ENCODE measurements around the gene CCDC126. TPM values are rescaled to one million over a fixed set of nuclear protein-coding genes. Genes with fewer than 3 reads are reported as not detected.
A peak's percentile ranks its signal among the peaks of the same experiment; 100 is the strongest.
"Not testable (repeated sequence)": the region's sequence is repeated elsewhere in the genome, so short reads cannot be mapped to it uniquely, and the experiment has no call there.

The CCDC126 gene
- total RNA-seq, 1 donor from 2014 or later = 28.2 TPM

DNA sequence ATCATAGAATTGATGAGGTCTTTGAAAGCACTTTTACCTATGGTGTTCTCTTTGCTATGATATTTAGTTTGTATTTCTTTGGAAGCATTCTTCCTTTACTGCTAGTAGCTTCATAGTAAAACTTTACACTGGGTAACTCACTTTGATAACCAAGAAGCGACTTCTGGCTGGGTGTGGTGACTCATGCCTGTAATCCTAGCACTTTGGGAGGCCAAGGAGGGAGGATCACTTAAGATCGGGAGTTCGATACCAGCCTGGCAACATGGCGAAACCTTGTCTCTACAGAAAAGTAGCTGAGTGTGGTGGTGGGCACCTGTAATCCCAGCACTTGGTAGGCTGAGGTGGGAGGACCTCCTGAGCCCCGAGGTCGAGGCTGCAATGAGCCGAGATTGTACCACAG is 36.2 kb downstream of the CCDC126 start:
- no peak for DNase-seq

DNA sequence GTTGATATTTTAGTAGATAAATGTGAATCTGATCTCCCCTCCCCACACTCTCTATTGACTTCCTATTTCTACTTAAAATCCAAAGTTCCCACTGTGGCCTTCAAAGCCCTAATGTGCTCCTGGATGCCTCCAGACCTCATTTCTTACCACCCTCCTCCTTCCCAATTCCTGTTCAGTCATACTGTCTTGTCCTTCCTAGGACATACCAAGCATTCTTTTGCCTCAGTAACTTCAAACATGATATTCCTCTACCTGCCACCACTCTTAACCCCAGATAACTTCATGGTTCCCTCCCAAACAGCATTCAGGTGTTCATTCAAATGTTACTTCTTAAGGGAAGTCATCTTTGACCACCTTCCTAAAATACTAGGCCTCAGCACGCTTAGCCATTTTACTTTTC is 48.6 kb downstream of the CCDC126 start:
- DNase-seq = no peak

DNA sequence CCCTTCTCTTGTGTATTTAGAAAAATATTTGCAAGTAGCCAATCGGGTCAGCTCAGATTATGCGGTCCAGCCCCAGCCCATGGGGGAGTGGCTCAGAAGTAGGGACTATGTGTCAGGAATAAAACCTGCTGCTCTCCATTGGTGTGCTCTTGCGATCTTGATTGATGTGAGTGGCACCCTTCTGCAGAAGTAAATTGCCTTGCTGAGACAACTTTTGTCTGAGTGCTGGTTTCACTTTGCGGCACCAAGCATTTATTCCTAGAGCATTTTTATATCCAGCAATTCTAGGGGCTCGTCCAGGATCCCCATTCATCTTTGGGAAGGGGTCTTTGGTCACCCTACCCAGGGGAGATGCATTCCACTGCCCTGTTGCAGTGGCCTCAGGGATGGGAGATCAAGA is 56.8 kb downstream of the CCDC126 start:
- no peak for DNase-seq

DNA sequence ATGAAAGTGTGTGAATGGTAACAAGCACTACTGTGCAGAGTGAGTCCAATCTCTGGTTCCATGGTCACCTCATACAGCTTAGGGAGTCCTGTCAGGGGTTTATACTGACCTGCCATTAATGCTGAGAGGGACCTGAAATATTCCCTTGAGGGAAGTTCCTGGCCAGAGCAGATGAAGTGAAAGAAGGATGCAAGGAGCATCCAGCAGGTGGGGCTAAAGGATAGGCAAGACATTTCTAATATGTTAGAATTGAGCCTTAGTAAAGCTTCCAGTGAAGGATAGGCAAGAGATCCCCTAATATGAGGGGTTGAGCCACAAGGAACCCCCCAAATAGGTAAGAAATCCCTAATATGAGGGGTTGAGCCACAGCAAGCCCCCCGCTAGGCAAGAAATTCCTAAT is 57.3 kb downstream of the CCDC126 start:
- DNase-seq = peak; percentile 51

DNA sequence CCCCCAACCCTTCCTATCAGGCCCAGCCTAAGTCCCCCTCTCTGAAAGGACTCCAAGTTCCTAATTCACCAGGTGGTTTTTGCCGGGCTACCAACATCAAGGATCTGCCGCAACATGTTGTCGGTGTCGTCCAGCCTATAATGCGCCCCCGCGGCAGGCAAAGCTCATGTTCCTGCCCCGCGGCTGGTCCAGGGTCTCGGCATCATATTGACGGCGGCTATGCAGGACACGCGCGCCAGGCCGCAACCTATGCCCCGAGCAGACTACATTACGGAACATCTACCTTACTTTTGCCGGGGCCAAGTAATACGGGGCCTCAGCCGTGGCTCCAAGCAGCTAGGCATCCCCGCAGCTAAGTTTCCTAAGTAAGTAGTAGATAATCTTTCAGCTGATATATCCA is 58.3 kb downstream of the CCDC126 start:
- DNase-seq = no peak

DNA sequence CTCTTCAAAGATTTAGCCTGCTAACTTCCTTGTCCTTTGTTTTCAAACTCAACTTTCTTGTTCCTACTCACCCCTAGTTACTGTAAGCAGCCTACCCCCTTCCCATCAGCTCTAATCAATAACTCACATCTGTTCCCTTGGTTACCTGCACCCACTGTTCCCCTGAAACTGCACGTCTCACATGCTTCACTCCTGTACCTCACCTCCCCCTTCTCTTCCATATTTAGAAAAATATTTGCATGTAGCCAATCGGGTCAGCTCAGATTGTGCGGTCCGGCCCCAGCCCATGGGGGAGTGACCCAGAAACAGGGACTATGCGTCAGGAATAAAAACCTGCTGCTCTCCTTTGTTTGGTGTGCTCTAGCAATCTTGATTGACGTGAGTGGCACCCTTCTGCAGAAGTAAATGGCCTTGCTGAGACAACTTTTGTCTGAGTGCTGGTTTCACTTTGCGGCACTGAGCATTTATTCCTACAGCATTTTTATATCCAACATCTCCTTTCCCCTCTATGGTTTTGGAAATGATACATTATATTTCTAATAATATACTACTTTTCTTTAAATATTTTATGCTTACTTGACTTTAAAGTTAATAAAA is 61.7 kb downstream of the CCDC126 start:
- DNase-seq = no peak

DNA sequence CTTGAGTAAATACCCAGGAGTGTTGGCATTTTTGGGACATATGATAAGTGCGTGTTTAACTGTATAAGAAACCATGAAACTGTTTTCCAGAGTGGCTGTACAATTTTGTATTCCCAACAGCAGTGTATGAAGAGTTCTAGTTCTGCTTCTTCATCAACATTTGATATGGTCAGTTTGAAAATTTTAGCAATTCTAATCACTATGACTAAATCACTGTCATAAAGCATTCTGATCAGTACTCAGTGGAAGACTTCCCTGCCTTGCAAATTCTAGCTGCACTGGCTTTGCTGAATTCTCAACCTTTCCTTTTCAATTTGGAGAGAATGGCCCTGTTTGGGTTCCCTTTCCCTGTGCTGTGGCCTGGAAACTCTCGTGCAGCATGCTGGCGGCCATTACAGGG is 64.2 kb downstream of the CCDC126 start:
- no peak for DNase-seq

DNA sequence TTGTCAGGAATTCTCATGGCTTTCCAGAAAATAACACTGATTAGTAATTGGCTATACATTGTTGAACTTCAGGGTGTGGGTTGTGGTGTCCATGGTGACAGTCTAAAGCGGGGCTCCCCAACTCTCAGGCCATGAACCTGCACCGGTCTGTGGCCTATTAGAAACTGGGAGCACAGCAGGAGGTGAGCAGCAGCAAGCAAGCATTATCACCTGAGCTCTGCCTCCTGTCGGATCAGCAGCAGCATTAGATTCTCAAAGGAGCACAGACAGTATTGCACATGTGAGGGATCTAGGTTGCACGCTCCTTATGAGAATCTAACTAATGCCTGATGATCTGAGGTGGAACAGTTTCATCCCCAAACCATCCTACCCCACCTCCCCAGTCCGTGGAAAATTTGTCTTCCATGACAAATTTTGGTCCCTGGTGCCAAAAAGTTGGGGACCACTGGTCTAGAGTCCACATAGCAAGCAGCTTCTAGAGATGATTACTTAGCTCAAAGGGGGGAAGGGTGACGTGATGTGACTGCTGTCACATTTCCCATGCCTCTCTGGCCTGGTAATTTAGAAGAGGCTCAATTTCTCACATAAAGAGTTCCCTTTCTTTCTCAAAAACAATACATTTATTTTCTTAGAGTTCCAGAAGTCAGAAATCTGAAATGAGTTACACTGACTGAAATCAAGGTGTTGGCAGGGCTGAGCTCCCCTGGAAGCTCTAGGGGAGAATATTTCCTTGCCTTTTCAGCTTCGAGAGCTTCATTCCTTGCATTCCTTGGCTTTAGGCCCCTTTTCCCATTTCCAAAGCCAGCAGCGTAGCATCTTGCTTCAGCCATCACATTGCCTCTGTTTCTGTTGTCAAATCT is 65.2 kb downstream of the CCDC126 start:
- no peak for DNase-seq

DNA sequence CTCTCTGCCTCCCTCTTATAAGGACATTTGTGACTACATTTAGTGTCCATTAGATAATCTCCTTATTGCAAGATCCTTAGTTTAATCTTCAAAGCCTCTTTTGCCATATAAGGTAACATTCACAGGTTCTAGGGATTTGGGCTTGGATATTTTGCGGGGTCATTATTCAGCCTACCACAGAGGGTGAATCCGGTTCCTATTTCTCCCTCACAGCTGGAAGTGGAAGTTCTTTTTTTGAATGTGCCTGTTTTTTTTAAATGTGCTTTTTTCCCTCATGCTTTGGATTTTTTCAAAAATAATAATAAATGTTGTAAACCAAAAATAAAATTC is 65.8 kb downstream of the CCDC126 start:
- no peak for DNase-seq

DNA sequence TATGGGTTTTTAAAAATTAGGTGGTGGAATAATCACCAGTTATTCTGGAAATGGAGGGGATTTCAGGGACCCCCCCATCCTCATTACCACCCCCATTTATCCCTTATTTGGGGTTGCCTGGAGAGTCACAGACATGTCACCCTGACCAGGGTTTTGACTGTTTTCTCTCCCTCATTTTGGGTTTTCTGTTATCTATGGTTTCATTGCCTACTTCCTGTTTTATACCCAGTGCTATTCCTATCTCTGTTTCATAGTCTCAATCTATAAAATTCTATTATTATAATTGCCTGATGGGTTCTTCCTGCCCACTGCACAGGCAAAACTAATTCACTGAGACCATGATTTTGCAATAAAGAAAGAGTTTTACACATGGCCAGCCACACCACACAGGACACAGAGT is 66.9 kb downstream of the CCDC126 start:
- DNase-seq = no peak

DNA sequence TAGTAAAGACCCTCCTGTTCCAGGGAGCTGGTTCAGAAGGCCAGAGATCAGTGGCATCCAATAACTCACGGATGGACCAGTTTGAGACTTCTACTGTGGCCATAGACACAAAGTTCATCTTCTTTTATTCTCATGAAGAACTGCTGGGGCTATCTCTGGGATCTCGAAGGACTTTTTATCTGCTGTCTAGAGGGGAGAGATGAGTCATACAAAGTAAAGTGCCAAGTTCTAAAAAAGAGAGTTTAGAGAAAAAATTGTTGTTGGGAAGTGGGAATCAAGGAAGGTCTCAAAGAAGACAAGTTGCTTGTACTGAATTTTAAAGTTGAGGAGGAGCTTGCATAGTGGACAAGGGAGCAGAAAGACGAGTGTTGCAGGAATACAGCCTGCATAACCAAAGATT is 74.9 kb downstream of the CCDC126 start:
- DNase-seq = no peak

DNA sequence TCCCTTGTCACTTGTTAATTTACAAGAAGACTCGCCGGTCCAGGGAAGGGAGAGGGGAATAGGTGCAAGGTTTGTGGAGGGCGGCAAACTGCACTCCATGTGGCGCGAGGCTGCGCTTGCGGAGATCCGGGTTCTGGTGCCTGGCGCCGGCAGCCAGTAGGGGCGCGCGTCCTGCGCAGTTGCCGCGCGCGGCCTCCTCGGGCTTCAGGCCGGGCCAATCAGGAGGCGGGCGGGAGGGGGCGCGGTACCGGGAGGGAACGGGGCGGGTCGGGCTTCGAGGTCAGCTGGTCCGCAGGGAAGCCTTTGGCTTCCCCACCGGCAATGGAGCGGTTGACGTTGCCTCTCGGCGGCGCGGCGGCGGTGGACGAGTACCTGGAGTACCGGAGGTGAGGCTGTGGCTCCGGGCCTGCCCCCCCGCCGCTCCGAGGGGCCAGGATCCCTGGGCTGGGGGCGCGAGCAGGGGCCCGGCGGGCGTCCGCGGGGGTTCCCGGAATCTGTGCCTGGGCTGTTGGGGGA is 82.8 kb downstream of the CCDC126 start, which contains the start of gene FAM221A:
FAM221A (plus strand) TSS at position 302 of the 516 bp plus-strand sequence; CDS start at position 322, 20 bp downstream.
- peak; percentile 92 for DNase-seq

DNA sequence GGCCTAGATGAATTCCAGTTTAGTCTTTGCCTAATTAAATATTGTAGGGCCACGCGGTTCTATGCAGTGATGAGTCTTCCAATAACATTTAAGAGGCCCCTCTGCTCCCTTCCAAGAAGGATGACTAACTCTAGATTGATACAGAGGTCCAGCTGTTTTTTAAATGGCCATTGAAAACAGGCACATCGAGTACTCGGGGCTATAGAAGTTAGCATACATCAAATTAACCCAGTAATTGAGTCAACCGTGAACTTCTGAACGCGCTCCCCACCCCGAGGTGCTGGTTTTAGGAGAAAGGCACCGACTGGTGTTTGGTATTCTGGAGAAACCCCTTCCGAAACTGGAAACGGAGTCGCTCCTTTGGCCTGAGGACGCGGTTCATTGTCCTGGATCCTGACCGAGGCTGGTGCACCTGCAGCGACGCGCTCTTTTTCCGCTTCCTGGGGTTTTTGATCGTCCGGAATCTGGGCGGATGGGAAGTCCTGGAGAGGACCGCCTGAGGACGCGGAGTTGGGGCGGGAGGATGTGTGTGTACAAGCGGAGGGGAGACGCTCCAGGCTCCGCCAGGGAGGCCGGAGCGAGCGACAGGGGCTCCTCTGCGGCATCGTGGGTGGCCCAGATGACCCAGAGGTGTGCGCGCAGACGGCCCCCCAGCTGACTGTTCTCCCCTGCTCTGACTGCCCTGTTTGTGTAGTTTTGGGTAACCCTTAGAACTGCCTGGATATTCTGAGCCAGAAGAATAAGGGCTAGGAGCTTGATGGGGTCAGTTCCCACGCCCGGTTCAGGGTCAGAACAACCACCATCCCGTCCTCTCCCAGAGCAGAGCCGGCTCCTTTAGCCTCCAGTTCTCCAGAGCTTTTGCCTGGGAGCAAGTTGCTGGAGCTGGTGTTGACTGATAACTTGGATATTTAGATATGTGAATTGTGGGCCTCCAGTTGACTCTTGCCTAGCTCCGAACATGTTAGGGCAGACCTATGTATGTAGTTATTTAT is 83.5 kb downstream of the CCDC126 start:
- DNase-seq = peak; percentile 84

DNA sequence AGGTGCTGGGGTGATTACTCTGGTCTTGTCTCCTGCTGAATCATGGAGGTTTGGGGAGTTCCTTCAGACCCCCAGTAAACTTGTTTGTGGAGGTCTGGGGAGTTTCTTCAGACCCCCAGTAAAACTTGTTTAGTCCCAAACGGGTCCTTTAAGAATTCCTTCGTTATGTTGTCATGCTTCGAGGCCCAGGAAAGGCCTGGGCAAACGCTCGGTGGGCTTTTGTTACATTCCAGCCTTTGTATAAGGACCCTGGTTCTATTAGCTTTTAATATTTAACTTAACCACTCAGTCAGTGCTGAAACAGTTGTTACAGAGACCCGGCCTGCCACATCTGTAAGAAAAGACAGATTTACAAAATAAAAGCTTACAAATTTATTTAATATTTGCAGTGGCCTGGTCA is 86.9 kb downstream of the CCDC126 start:
- DNase-seq = not testable (repeated sequence)

DNA sequence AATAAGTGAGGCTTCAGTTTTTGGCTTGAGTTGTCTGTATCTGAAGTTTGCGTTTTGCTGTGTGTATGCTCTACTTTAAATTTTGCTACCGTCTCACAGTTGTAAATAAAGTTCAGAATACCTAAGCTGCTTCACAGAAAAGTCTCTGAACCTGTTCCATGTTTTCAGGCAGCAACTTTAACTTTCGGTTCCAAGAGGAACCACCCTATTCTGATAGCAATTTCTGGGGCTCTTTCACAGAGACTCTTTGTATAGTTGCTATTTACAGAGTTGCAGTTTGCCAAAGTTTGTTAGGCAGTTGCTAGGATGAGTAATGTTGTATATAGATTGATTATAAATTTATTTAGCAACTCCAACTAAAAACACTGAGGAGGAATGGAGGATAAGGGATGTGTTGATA is 88.5 kb downstream of the CCDC126 start:
- DNase-seq = no peak

DNA sequence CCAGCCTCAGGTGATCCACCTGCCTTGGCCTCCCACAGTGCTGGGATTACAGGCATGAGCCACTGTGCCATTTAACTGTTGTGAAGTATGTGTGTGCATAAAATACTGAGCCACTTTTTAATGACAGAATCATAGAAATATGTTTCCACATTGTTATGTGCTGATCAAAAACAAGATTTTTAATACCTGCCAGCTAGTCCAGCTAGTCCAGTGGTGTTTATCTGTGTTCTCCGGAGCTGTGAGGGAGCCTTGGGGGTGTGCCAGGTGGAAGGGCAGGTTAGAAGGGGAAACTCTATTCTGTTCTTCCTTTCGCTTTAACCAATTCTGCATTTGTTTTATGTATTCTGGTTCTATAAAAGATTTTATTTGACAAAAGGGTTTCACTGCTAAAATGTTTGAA is 89.8 kb downstream of the CCDC126 start:
- no peak for DNase-seq

DNA sequence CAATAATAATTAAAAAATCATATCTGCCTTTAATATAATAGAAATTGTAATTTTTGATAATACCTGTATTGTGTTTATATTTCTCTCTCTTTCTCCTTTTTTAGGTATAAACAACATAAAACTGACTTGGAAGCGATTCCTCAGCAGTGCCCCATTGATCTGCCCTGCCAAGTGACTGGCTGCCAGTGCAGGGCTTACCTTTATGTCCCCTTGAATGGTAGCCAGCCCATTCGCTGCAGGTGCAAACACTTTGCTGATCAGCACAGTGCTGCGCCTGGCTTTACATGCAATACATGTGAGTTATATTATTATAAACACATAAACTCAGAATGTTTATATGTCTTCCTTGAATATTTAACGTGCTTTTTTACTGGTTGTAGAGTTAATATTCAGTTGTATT is 92.0 kb downstream of the CCDC126 start:
- no peak for DNase-seq

DNA sequence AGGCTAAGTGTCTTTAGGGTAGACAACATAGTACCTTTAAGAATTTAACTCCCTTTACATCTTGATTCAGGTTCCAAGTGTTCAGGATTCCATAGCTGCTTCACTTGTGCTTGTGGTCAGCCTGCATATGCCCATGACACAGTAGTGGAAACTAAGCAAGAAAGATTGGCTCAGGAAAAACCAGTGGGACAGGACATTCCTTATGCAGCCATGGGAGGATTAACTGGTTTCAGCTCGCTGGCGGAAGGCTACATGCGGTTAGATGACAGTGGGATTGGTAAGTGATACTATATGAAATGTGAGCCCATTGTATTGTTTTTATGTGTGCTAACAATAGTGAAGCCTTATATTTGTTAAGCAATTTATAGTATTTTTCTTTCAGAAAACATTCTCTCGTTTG is 94.1 kb downstream of the CCDC126 start:
- DNase-seq = no peak

DNA sequence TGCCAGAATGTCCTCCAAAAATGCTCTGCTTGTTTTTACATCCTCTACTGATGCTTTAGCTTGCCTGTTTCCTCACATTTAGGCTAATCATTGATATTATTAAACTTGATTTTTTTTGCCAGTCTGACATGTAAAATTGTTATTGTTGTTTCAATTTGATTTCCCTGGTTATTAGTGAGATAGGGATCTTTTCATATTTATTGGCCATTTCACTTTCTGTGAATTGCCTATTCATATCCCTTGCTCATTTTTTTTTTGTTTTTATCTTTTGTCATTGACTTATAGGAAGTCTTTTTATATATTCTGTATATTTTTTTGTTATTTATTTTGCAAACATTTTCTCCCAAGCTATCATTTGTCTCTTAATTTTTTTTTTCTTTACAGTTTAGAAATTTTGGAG is 96.0 kb downstream of the CCDC126 start:
- no peak for DNase-seq

Data from dermis blood vessel endothelial cell (primary cell).